RWPE1 (cell line): ENCODE measurements around the gene GLIS2.

Source experiments
- CTCF ChIA-PET: fragments of 350-600 bp; sonication (Branson Sonifier 250); formaldehyde crosslinking; extraction: SDS; loops from one replicate; lab custom pipeline; 2021; lab: Yijun Ruan, JAX
- POLR2A ChIA-PET: fragments of 400-600 bp; formaldehyde crosslinking; extraction: SDS; loops from one replicate; lab custom pipeline; 2020; ENCODE audit warnings: antibody characterized with exemption; ENCODE audit not compliant: low non-redundant PET; lab: Yijun Ruan, JAX
- DNase-seq: peaks from one replicate; pipeline ENCODE4 v3.0.0; 2012; ENCODE audit warnings: low spot score
- H3K27ac ChIP-seq: fragments of 450-650 bp; 2 replicates; pipeline ENCODE4 v1.5.1; 2017
- CTCF ChIP-seq: fragments of 450-650 bp; conservative IDR thresholded peaks from 2 replicates; pipeline ENCODE4 v1.5.1; 2017; ENCODE audit warnings: low read depth, mild to moderate bottlenecking

Gene GLIS2

DNA sequence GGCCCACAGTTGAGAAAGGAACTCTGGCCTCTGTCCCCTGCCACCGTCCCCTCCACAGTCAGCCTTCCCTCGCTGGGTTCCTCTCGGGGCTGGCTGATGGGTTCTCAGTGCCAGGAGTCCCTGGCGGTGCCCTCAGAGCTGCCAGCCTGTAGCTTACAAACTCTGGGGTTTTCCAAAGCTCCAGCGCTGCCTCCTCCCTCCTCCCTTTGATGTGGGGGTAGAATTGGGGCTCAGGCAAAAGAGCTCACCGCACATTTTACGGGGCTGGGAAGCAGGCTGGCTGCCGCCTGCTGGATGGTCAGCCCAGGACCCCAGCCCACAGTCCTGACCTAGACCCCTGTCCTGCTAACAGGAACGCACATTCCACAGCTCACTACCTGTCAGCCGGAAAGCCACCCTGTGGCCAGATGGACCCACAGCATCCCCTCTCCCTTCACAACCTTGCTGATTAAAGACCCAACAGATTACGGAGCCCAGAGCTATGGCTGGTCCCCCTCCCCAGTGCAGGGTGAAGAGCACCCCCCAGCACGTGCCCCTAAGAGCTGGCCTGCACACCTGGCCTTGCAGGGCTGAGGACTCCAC lies 61.8 kb downstream of the GLIS2 start:
- POLR2A ChIA-PET, result no interaction called here
- no peak for DNase-seq
- peak overlapping the region; percentile 99 for H3K27ac ChIP-seq
- TF ChIP-seq CTCF, result no peak
- CTCF ChIA-PET, result interaction anchor here (0.5 to 5.5 kb wide), 7 partner anchors 9 to 89 kb away, joined by 3 to 22 read pairs (median 7); partner anchors contain the start of gene PAM16

DNA sequence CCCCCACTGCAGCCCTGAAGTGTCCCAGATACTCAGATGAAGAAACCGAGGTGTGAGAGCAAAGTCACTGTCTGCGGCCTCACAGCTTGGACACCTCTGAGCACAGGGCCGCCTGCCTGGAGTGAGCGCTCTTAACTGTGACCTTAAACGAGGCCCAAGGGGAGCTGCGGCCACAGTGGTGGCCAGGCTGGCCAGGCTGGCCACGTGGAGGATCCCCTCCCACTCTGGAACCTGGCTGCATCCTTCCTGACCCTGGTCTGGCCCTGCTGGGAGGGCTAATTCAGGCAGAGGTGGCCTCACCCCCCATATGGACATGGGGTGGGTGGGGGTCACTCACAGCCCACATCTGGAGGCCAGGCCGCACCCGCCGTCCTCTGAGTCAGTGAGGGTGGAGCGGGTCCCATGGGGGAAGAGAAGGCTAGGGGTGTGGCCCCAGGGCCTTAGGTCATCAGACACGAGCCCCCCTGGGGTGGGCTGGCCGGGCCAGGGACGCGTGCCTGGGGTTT lies 62.3 kb downstream of the GLIS2 start:
- no peak for DNase-seq
- peak overlapping the region; percentile 99 for H3K27ac ChIP-seq
- CTCF ChIA-PET, result interaction anchor here (0.5 to 5.5 kb wide), 7 partner anchors 15 to 89 kb away, joined by 3 to 22 read pairs (median 7); partner anchors contain the start of gene PAM16
- POLR2A ChIA-PET, result no interaction called here
- TF ChIP-seq CTCF, result no peak

GRCh38 chr16:4378999-4379690 lies 63.3 kb downstream of the GLIS2 start:
- POLR2A ChIA-PET, result no interaction called here
- no peak for TF ChIP-seq CTCF
- CTCF ChIA-PET, result interaction anchor here (0.5 to 5.5 kb wide), 4 partner anchors 20 to 745 kb away, joined by 3 to 22 read pairs (median 7); no protein-coding TSS in a partner anchor

GRCh38 chr16:4380119-4381063 lies 64.5 kb downstream of the GLIS2 start:
- CTCF ChIA-PET, result interaction anchor here (5.5 kb wide), 1 partner anchor 22 kb away, joined by 22 read pairs; no protein-coding TSS in a partner anchor
- POLR2A ChIA-PET, result no interaction called here
- peak overlapping the region; percentile 99 for H3K27ac ChIP-seq
- no peak for TF ChIP-seq CTCF
- no peak for DNase-seq

More at GRCh38 chr16:4378999-4379690, 63.3 kb downstream of the GLIS2 start:
- H3K27ac ChIP-seq, result peak overlapping the region; percentile 99
- no peak for DNase-seq

GRCh38 chr16:4381072-4381934 lies 65.4 kb downstream of the GLIS2 start:
- no peak for TF ChIP-seq CTCF
- DNase-seq, result no peak
- CTCF ChIA-PET, result interaction anchor here (1.1 to 5.5 kb wide), 2 partner anchors 21 to 22 kb away, joined by 4 to 22 read pairs; no protein-coding TSS in a partner anchor

More at GRCh38 chr16:4381072-4381934, 65.4 kb downstream of the GLIS2 start:
- peak overlapping the region; percentile 99 for H3K27ac ChIP-seq
- POLR2A ChIA-PET, result no interaction called here
